GM19193 (cell line): ENCODE measurements around the gene CPB2.

Source experiments
- POLR2A ChIP-seq: IDR thresholded peaks from 4 replicates; pipeline ENCODE4 v1.6.1; 2011; ENCODE audit not compliant: insufficient read depth, insufficient read length; ENCODE audit errors: extremely low read depth

CPB2 gene

GRCh38 chr13:46116653-46117502, 12.0 kb upstream of the CPB2 start:
- TF ChIP-seq POLR2A, result no peak

- no peak for TF ChIP-seq POLR2A
These were observed 9.8 kb upstream of the CPB2 start for GRCh38 chr13:46114613-46115012.

GRCh38 chr13:46113596-46113995, 8.8 kb upstream of the CPB2 start:
- TF ChIP-seq POLR2A, result no peak

GRCh38 chr13:46111151-46111550, 6.3 kb upstream of the CPB2 start:
- TF ChIP-seq POLR2A, result no peak

- no peak for TF ChIP-seq POLR2A
These were observed 4.6 kb upstream of the CPB2 start for GRCh38 chr13:46109451-46109850.

GRCh38 chr13:46106839-46107371, 2.1 kb upstream of the CPB2 start:
- no peak for TF ChIP-seq POLR2A

GRCh38 chr13:46103037-46103436, 1.8 kb downstream of the CPB2 start:
- TF ChIP-seq POLR2A, result no peak

- TF ChIP-seq POLR2A, result no peak
These were observed 2.6 kb downstream of the CPB2 start for GRCh38 chr13:46102255-46102605.

GRCh38 chr13:46101484-46102254, 3.2 kb downstream of the CPB2 start:
- TF ChIP-seq POLR2A, result no peak

- no peak for TF ChIP-seq POLR2A
These were observed 3.8 kb downstream of the CPB2 start for GRCh38 chr13:46101002-46101401.

GRCh38 chr13:46100191-46100815, 4.5 kb downstream of the CPB2 start:
- no peak for TF ChIP-seq POLR2A

GRCh38 chr13:46097663-46098062, 7.2 kb downstream of the CPB2 start:
- TF ChIP-seq POLR2A, result no peak

- TF ChIP-seq POLR2A, result no peak
These were observed 7.8 kb downstream of the CPB2 start for GRCh38 chr13:46097015-46097414.

- TF ChIP-seq POLR2A, result no peak
These were observed 10.4 kb downstream of the CPB2 start for GRCh38 chr13:46094478-46094877.

- TF ChIP-seq POLR2A, result no peak
These were observed 15.8 kb downstream of the CPB2 start for GRCh38 chr13:46088821-46089562.
